HL-60/S4 treated with phorbol 12-myristate 13-acetate at 8.2 ng/mL for 4 days and 3 days (cell line): Measurements from ENCODE around the gene SLC37A1.

Experiments
- in situ Hi-C: fragments of 300-500 bp; cut with MboI; formaldehyde crosslinking; loops from 2 replicates; pipeline ENCODE4 v1.15.0; 2022; ENCODE audit warnings: low sequenced_read_pairs

Gene SLC37A1

GRCh38 chr21:42556960-42557359, 43.3 kb downstream of the SLC37A1 start:
- in situ Hi-C loops, result no loop called here

DNA sequence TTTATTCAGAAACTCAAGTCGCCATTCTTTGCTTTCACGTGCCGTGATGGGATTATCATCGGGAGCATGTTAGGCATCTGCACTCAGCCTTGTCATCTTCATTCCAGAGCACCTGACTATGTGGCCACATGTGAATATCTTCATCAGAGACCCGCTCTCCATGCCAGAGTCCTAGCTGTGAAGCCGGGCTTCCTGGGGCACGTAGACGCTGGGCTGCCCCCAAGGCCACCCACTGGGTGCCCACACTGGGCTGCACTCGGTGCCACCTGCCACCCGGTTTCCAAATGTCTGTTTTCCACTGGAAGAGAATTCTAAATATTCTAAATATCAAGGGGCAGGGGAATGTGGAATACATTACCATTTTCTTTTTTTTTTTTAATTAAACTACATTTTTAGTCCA, 43.8 kb downstream of the SLC37A1 start:
- in situ Hi-C loops, result no loop called here

GRCh38 chr21:42558368-42558767, 44.7 kb downstream of the SLC37A1 start:
- in situ Hi-C loops, result no loop called here

GRCh38 chr21:42558846-42559245, 45.2 kb downstream of the SLC37A1 start:
- in situ Hi-C loops, result no loop called here

DNA sequence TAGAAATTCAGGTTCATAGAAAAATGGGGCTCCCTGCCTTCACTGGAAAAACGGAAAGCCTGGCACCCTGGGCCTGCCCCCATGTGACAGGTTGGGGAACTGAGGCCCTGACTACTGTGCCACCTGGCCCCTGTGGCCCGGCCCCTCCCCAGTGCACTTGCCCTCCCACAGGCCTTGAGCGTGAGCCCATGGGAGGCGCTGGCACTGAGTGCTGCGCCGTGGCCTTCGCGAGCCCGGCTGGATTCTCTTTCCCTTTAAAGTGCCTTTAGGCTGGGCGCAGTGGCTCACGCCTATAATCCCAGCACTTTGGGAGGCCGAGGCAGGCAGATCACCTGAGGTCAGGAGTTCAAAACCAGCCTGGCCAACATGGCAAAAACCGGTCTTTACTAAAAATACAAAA, 45.7 kb downstream of the SLC37A1 start:
- in situ Hi-C loops, result no loop called here

- in situ Hi-C loops, result no loop called here
These were observed 47.0 kb downstream of the SLC37A1 start for GRCh38 chr21:42560517-42561179.

DNA sequence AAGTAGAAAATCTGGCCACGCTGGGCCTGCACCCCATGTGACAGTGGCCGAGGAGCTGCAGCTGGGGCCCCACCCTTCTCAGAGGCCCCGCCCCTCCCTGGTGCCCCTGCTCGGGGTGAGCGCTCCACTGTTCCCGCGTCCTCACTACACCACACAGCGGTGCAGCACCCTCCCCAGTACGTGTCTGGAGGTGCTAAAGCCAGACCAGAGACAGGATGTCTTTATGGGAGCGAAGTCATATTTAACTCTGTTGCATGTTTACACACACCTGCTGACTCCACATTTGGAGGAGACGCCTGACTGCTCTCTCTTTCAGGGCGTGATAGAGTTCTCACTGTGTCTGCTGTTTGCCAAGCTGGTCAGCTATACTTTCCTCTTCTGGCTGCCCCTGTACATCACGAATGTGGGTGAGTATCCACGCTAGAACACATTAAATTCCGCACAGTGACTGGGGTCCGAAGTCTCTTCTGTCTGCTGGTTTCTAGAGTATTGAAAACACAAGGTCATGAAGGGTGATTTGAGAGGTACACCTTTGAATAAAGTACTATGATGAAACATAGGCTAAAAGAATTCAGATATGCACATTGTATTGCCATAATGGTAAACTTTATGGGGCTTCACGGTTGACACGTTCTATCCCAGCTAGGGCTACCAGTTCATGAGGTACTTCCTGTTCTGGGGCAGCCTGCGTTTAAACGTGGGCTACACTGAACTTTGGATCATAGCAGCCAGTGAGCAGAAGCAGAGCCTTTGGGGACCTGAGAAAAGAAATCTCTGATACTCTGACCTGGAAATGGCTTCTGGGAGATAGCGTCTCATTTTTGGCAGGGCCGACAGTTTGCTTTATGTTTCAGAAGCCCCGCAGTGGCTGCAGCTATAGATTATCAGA, 48.4 kb downstream of the SLC37A1 start:
- in situ Hi-C loops, result no loop called here

DNA sequence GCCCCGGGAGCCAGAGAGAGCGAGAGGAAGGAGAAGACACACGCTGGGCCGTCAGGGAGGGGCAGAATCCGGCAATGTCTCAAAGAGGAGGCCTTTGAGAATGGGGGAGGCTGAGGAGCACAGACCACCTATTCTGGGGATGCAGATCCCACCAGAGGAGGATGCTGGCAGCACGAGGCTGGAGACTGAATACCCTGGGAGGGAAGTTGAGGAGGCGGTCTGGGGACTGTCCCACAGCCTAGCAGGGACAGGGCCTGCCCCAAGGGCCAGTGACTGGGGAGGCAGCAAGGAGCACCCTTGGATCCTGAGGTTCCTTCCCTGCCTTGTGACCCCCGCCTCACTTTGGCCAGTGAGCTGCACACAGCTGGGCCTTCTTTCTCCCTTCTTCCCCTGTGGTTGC, 49.2 kb downstream of the SLC37A1 start:
- in situ Hi-C loops, result no loop called here

DNA sequence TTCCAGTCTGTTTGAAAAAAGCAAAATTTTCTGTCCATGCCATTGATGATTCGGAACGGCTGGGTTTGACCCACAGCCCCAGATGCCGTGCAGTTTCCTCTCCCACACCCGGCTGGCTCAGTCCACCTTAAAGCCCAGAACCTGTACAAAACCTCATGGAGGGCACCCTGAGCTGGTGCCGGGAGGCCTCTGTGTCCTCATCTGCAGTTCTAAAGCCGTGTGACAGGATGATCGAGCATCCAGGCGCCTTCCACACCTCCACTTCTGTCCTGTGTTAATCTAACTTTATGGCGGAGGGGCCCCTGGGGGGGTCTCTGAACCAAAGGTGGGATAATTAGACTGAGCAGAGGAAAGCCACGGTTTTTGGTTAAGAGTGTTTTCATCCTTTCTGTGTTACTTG, 49.6 kb downstream of the SLC37A1 start:
- in situ Hi-C loops, result no loop called here

DNA sequence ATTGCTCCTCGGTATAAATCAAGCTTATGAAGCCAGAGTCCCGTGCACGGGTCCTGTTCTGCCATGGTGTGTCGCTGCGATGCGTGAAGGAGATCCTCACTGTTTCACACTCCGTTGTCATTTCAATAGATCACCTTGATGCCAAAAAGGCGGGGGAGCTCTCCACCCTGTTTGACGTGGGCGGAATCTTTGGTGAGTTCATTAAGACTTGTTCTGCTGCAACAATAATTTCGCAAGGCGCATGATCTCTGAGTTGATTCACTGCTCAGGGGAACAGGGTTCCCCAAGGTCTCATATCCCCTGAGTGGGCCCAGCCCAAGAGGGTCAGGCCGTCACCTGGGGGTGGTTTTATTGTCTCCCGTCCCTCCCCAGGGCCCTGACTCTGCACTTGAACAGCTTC, 50.0 kb downstream of the SLC37A1 start:
- in situ Hi-C loops, result no loop called here

GRCh38 chr21:42564561-42564971, 50.9 kb downstream of the SLC37A1 start:
- in situ Hi-C loops, result no loop called here

- in situ Hi-C loops, result no loop called here
These were observed 51.7 kb downstream of the SLC37A1 start for GRCh38 chr21:42565206-42565810.

DNA sequence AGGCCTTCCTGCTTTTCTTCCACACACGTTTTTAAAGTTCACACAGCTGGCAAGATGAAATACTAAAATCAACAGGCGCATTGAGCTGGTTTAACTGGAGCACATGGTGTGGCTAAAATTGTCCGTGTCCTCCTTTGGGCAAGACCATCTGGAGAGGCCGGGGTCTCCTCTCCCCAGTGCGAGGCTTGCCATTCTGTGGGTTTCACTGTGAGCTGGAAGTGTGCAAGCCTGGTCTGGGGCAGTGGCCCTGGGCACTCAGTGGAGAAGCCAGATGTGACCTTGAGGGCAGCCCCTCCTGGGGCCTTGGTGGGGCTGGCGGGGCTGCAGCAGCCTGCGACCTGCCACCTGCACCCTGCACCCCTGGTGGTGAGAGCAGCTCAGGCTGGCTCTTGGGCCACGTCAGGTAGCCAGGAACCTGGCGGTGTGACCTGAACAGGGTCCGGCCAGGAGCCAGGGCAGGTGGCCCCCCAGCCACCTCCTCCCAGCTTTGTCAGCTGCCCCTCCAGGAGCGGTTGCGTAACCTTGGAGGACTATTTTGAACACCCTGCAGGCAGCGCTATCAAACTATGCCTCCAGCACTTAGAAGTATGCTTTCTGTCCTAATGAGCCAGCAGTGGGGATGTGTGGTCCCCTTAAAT, 52.4 kb downstream of the SLC37A1 start:
- in situ Hi-C loops, result no loop called here

DNA sequence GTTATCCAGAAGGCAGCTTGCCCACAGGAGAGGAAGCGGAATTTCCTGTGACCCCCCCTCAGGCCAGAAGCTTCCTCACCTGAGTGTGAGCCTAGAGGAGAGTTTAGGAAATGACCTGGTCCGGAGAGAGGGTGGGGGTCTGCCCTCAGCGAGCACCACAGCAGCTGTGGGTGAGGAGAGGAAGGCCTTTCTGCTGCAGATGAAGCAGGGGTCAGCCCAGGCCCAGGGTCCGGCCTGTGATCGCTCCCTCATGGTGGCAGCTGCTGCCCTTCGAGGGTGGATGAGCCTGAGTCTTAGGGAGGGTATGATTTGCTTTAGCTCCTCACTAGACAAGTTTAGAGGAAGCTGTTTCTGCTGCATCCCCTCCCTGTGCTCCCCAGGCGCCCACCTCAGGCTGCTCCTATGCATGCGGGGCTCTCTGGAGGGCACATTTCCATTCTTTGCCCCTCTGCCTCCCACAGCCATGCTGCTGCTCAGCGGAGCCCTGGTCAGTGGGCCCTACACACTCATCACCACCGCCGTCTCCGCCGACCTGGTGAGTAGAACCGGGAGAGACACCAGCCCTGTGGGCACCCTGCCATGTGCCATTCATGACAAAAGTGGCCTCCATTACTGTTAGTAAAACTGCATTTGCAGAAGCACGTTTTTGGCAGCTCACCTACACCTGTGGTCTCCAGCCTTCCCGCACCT, 53.0 kb downstream of the SLC37A1 start:
- in situ Hi-C loops, result no loop called here

DNA sequence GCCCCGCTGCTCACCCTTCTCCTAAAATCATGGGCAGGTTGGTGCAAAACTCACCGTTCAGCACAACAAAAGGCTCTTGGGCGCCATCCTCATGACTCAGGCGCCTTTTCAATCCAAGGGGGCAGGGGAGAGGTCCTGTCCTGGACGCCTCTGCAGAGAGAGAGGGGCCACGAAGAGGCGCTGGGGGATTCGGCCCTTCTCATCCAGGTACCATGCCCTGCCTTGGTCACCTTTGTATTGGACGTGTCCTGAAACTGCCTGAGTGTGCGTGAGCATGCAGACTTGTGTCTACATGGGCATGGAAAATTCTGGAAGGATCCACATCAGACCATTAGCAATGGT, 53.5 kb downstream of the SLC37A1 start:
- in situ Hi-C loops, result no loop called here

GRCh38 chr21:42567861-42568260, 54.2 kb downstream of the SLC37A1 start:
- in situ Hi-C loops, result no loop called here

GRCh38 chr21:42568376-42568775, 54.7 kb downstream of the SLC37A1 start:
- in situ Hi-C loops, result no loop called here

- in situ Hi-C loops, result no loop called here
These were observed 55.4 kb downstream of the SLC37A1 start for GRCh38 chr21:42568866-42569731.

- in situ Hi-C loops, result no loop called here
These were observed 56.2 kb downstream of the SLC37A1 start for GRCh38 chr21:42569732-42570301.

GRCh38 chr21:42570362-42570761, 56.7 kb downstream of the SLC37A1 start:
- in situ Hi-C loops, result no loop called here
